Hematopoietic multipotent progenitor cell (in vitro differentiated cells): Measurements from ENCODE around the gene MYO10. TPM values are rescaled to one million over a fixed set of nuclear protein-coding genes. Genes with fewer than 3 reads are reported as not detected.

Source experiments
- DNase-seq, 3 donors: peaks; one replicate each; pipeline ENCODE4 v3.0.0-alpha.2; 2011 to 2015; ENCODE audit warnings: low read depth in 2 of 3, low spot score in 2 of 3
- total RNA-seq: library from RNA; depleted of rRNA; stranded (reverse); fragments of >200 nt; gene quantifications from one replicate; pipeline ENCODE4 v1.2.3, GENCODE V29; 2012

The MYO10 gene
- total RNA-seq, 1 donor = 0.54 TPM

- DNase-seq = no peak
Observed at GRCh38 chr5:16944816-16945562, 8.9 kb upstream of the MYO10 start.

- no peak for DNase-seq
Observed at GRCh38 chr5:16943846-16944678, 8.0 kb upstream of the MYO10 start.

GRCh38 chr5:16937503-16938161 is 1.5 kb upstream of the MYO10 start:
- DNase-seq = no peak

- no peak for DNase-seq
Observed at GRCh38 chr5:16936989-16937438, 926 bp upstream of the MYO10 start.

GRCh38 chr5:16935231-16936149 is 598 bp downstream of the MYO10 start:
- peak in 2 of 3 donors; percentile 18 to 62 for DNase-seq

GRCh38 chr5:16934677-16935153 is 1.4 kb downstream of the MYO10 start:
- peak in 1 of 3 donors; percentile 22 for DNase-seq

GRCh38 chr5:16934123-16934522 is 2.0 kb downstream of the MYO10 start:
- DNase-seq = peak in 2 of 3 donors; percentile 72 to 84

- no peak for DNase-seq
Observed at GRCh38 chr5:16933337-16933736, 2.8 kb downstream of the MYO10 start.

- no peak for DNase-seq
Observed at GRCh38 chr5:16932401-16932800, 3.7 kb downstream of the MYO10 start.

GRCh38 chr5:16931334-16932110 is 4.6 kb downstream of the MYO10 start:
- no peak for DNase-seq

GRCh38 chr5:16930496-16930895 is 5.6 kb downstream of the MYO10 start:
- DNase-seq = no peak

- DNase-seq = no peak
Observed at GRCh38 chr5:16929831-16930230, 6.3 kb downstream of the MYO10 start.

GRCh38 chr5:16929347-16929746 is 6.7 kb downstream of the MYO10 start:
- no peak for DNase-seq

GRCh38 chr5:16927613-16928012 is 8.5 kb downstream of the MYO10 start:
- DNase-seq = no peak

GRCh38 chr5:16926417-16926816 is 9.7 kb downstream of the MYO10 start:
- DNase-seq = no peak

GRCh38 chr5:16924206-16924605 is 11.9 kb downstream of the MYO10 start:
- DNase-seq = no peak

- DNase-seq = no peak
Observed at GRCh38 chr5:16922430-16922829, 13.7 kb downstream of the MYO10 start.

GRCh38 chr5:16921211-16921610 is 14.9 kb downstream of the MYO10 start:
- no peak for DNase-seq

GRCh38 chr5:16920109-16920816 is 15.8 kb downstream of the MYO10 start:
- no peak for DNase-seq
